HCT116 (cell line): ENCODE data around the gene ANKRD29. TPM values are rescaled to one million over a fixed set of nuclear protein-coding genes. Genes with fewer than 3 reads are reported as not detected.

Experiments used
- ATAC-seq: fragments of 200-7000 bp; cut with Tn5 transposase; 2 replicates; pipeline ENCODE4 v1.9.1; 2020; ENCODE audit warnings: mild to moderate bottlenecking, moderate library complexity
- BruUV-seq: library from RNA; stranded (reverse); fragments of 400-500 nt; replicated peaks from 2 replicates; lab custom pipeline; 2021; lab: Mats Ljungman, UMichigan
- CTCF ChIA-PET: fragments of 300-600 bp; sonication (Branson Sonifier 250); formaldehyde crosslinking; loops from one replicate; lab custom pipeline; 2021; ENCODE audit warnings: antibody characterized with exemption; lab: Charles Lee
- POLR2A ChIA-PET: fragments of 300-600, 350-600 bp; sonication (Branson Sonifier 250); formaldehyde crosslinking; loops from one replicate; lab custom pipeline; 2021; ENCODE audit warnings: antibody characterized with exemption; lab: Charles Lee
- RAD21 ChIA-PET, 2 experiments: fragments of 300-600 bp; sonication (Branson Sonifier 250); formaldehyde crosslinking; loops; one replicate each; lab custom pipeline; 2023; ENCODE audit warnings: low total read pairs in 2 of 2; ENCODE audit not compliant: uncharacterized antibody in 2 of 2, unreplicated experiment in 2 of 2, low non-redundant PET in 1 of 2; lab: Charles Lee
- DNase-seq: peaks from one replicate; pipeline ENCODE4 v3.0.0-alpha.2; 2010; ENCODE audit warnings: low read depth, low spot score
- H2AFZ ChIP-seq: fragments of 200-600 bp; shearing (Covaris generic), sonication (generic); 2 replicates; pipeline ENCODE4 v1.6.1; 2017; ENCODE audit warnings: low read depth, mixed run types, mixed read lengths, antibody characterized with exemption, low read length; ENCODE audit not compliant: poor library complexity, severe bottlenecking
- H3K27ac ChIP-seq: 2 replicates; pipeline ENCODE4 v1.5.1; 2012; ENCODE audit warnings: low read depth, low read length
- H3K27me3 ChIP-seq: fragments of 200-600 bp; sonication (generic); 2 replicates; pipeline ENCODE4 v1.6.1; 2016; ENCODE audit warnings: mixed run types, low read length, mixed read lengths; ENCODE audit not compliant: insufficient read depth
- H3K36me3 ChIP-seq, 2 experiments: fragments of 200-500 bp in 1 of 2; fragments of 200-600 bp in 1 of 2; sonication (Bioruptor generic) in 1 of 2; sonication (generic) in 1 of 2; 2 replicates each; pipeline versions ENCODE4 v1.5.1 to v1.6.1; 2014 to 2016; ENCODE audit warnings: low read length in 2 of 2, inconsistent platforms in 1 of 2, mixed read lengths in 1 of 2, mixed run types in 1 of 2; ENCODE audit not compliant: insufficient read depth in 2 of 2, control insufficient read depth in 1 of 2
- H3K4me1 ChIP-seq, 2 experiments: fragments of 200-600 bp in 1 of 2; sonication (generic) in 1 of 2; 2 replicates each; pipeline versions ENCODE4 v1.5.1 to v1.6.1; 2012 to 2017; ENCODE audit warnings: low read length in 2 of 2, inconsistent platforms in 1 of 2, mild to moderate bottlenecking in 1 of 2, mixed read lengths in 1 of 2, mixed run types in 1 of 2, moderate library complexity in 1 of 2; ENCODE audit not compliant: insufficient read depth in 2 of 2, control insufficient read depth in 1 of 2
- H3K4me2 ChIP-seq: fragments of 200-600 bp; sonication (generic); 2 replicates; pipeline ENCODE4 v1.6.1; 2017; ENCODE audit warnings: mixed run types, low read length, mixed read lengths
- H3K4me3 ChIP-seq, 2 experiments: fragments of 200-600 bp in 1 of 2; sonication (generic) in 1 of 2; replicated peaks in 1 of 2; 2 replicates each; pipeline ENCODE4 v1.5.1; 2011 to 2016; ENCODE audit warnings: low read length in 2 of 2, control low read depth in 1 of 2, low read depth in 1 of 2, mild to moderate bottlenecking in 1 of 2, mixed read lengths in 1 of 2, mixed run types in 1 of 2
- H3K79me2 ChIP-seq: fragments of 200-600 bp; sonication (generic); 2 replicates; pipeline ENCODE4 v1.6.1; 2017; ENCODE audit warnings: mild to moderate bottlenecking, mixed run types, low read length, moderate library complexity, mixed read lengths; ENCODE audit not compliant: insufficient read depth
- H3K9ac ChIP-seq: fragments of 200-600 bp; sonication (generic); 2 replicates; pipeline ENCODE4 v1.6.1; 2016; ENCODE audit warnings: low read length, mixed read lengths
- H3K9me2 ChIP-seq: fragments of 200-600 bp; sonication (generic), shearing (Covaris generic); 2 replicates; pipeline ENCODE4 v1.6.1; 2017; ENCODE audit warnings: mixed run types, mild to moderate bottlenecking, moderate library complexity; ENCODE audit not compliant: insufficient read depth
- H3K9me3 ChIP-seq, 2 experiments: fragments of 200-500 bp in 1 of 2; fragments of 200-600 bp in 1 of 2; sonication (Bioruptor generic) in 1 of 2; sonication (generic) in 1 of 2; 2 replicates each; pipeline ENCODE4 v1.6.1; 2014 to 2017; ENCODE audit warnings: low read length in 2 of 2, mixed read lengths in 2 of 2, inconsistent platforms in 1 of 2, low read depth in 1 of 2, mild to moderate bottlenecking in 1 of 2, mixed run types in 1 of 2, moderate library complexity in 1 of 2; ENCODE audit not compliant: control insufficient read depth in 1 of 2, insufficient read depth in 1 of 2
- H4K20me1 ChIP-seq: fragments of 200-600 bp; sonication (generic), shearing (Covaris generic); 2 replicates; pipeline ENCODE4 v1.6.1; 2017; ENCODE audit warnings: mixed run types, mild to moderate bottlenecking, moderate library complexity; ENCODE audit not compliant: insufficient read depth
- ATF3 ChIP-seq: IDR thresholded peaks from 2 replicates; pipeline ENCODE4 v1.6.1; 2012
- CTCF ChIP-seq, 3 experiments: fragments of 200-600 bp in 1 of 3; sonication (generic) in 1 of 3; IDR thresholded peaks in 2 of 3; conservative IDR thresholded peaks in 1 of 3; 2 replicates each; pipeline ENCODE4 v1.5.1; 2012 to 2017; ENCODE audit warnings: low read depth in 2 of 3, low read length in 2 of 3, antibody characterized with exemption in 1 of 3, borderline replicate concordance in 1 of 3, control low read depth in 1 of 3, mild to moderate bottlenecking in 1 of 3, mixed read lengths in 1 of 3, mixed run types in 1 of 3, moderate library complexity in 1 of 3; ENCODE audit not compliant: insufficient read depth in 1 of 3
- EGR1 ChIP-seq: IDR thresholded peaks from 2 replicates; pipeline ENCODE4 v1.6.1; 2012; ENCODE audit warnings: low read depth
- EZH2 ChIP-seq: fragments of 200-600 bp; sonication (generic); IDR thresholded peaks from 2 replicates; pipeline ENCODE4 v1.6.1; 2017; ENCODE audit warnings: antibody characterized with exemption, mixed run types
- EZH2phosphoT487 ChIP-seq: fragments of 200-600 bp; IDR thresholded peaks from 2 replicates; pipeline ENCODE4 v1.6.1; 2018; ENCODE audit warnings: antibody characterized with exemption, borderline replicate concordance
- JUND ChIP-seq: IDR thresholded peaks from 2 replicates; pipeline ENCODE4 v1.6.1; 2012
- REST ChIP-seq: IDR thresholded peaks from 2 replicates; pipeline ENCODE4 v1.6.1; 2012; ENCODE audit warnings: low read depth
- TCF7L2 ChIP-seq: IDR thresholded peaks from 2 replicates; pipeline ENCODE4 v1.7.0; 2011; ENCODE audit warnings: borderline replicate concordance, inconsistent platforms; ENCODE audit not compliant: insufficient read depth, insufficient read length; ENCODE audit errors: extremely low read depth
- YY1 ChIP-seq: IDR thresholded peaks from 2 replicates; pipeline ENCODE4 v1.6.1; 2011; ENCODE audit warnings: low read length, low read depth, moderate library complexity, mild to moderate bottlenecking; ENCODE audit not compliant: insufficient replicate concordance; ENCODE audit errors: extremely low read depth
- ZBTB33 ChIP-seq: IDR thresholded peaks from 2 replicates; pipeline ENCODE4 v1.6.1; 2011; ENCODE audit warnings: mild to moderate bottlenecking, low read length, moderate library complexity; ENCODE audit not compliant: insufficient replicate concordance; ENCODE audit errors: extremely low read depth
- intact Hi-C: fragments of 100-400 bp; cut with micrococcal nuclease; formaldehyde crosslinking; loops from 2 replicates; pipeline ENCODE4 v1.10.0; 2022
- total RNA-seq: library from RNA; stranded (reverse); gene quantifications from one replicate; pipeline ENCODE4 v1.2.1, GENCODE V29; 2021; ENCODE audit not compliant: unreplicated experiment

The ANKRD29 gene
- total RNA-seq, 1 experiment from 2014 or later, result 8.8 TPM

- ATAC-seq, result no peak
- Histone ChIP-seq H3K4me3 (no peak overlapping the region), H3K9me2 (no peaks in the 10 kb centered on the region), H3K79me2 (peaks cover 27% of the 10 kb centered on the region), H3K9ac (no peak overlapping the region), H2AFZ (no peak overlapping the region), H3K36me3 (peaks cover 4 to 14% of the 10 kb centered on the region in 2 experiments; a peak in 3 of 4 replicates), H3K27me3 (no peaks in the 10 kb centered on the region), H4K20me1 (no peaks in the 10 kb centered on the region), H3K4me1 (peaks cover 0 to 7% of the 10 kb centered on the region in 2 experiments; a peak in 2 of 4 replicates), H3K27ac (no peak overlapping the region), H3K9me3 (no peaks in the 10 kb centered on the region), H3K4me2 (no peak overlapping the region)
- intact Hi-C loops, result no loop called here
- ChIA-PET RAD21 (no interaction called here), POLR2A (no interaction called here), CTCF (no interaction called here)
- TF ChIP-seq EZH2, result no peak
- TF ChIP-seq JUND, result no peak
- TF ChIP-seq EGR1, result no peak
- TF ChIP-seq CTCF (IDR thresholded peaks at IDR 0.05 in 2 of 3, conservative IDR thresholded peaks at IDR 0.05 in 1 of 3; ENCODE audit: borderline replicate concordance in 1 of 3, insufficient read depth in 1 of 3, low read depth in 2 of 3, low read length in 2 of 3), result no peak
- DNase-seq, result no peak
- BruUV-seq, result no TSS peak
These were observed 87.4 kb downstream of the ANKRD29 start for GRCh38 chr18:23575309-23575651.

- Histone ChIP-seq H3K79me2 (peaks cover 22% of the 10 kb centered on the region), H3K4me2 (no peak overlapping the region; the same call in 1 of the 2 replicates), H2AFZ (no peak overlapping the region), H3K4me1 (peaks cover 0 to 7% of the 10 kb centered on the region in 2 experiments; a peak in 2 of 4 replicates), H3K36me3 (peaks cover 7 to 19% of the 10 kb centered on the region in 2 experiments; a peak in 3 of 4 replicates), H3K9ac (no peak overlapping the region), H3K27me3 (no peaks in the 10 kb centered on the region), H4K20me1 (no peaks in the 10 kb centered on the region), H3K9me3 (no peaks in the 10 kb centered on the region), H3K9me2 (no peaks in the 10 kb centered on the region), H3K4me3 (no peak overlapping the region), H3K27ac (no peak overlapping the region)
- ATAC-seq (no peak), DNase-seq (no peak)
- intact Hi-C loops, result no loop called here
- ChIA-PET POLR2A (no interaction called here), RAD21 (no interaction called here), CTCF (no interaction called here)
- no TSS peak for BruUV-seq
- TF ChIP-seq YY1 (no peak), ZBTB33 (no peak), ATF3 (no peak), REST (no peak), EZH2phosphoT487 (no peak), TCF7L2 (no peak)
These were observed 88.0 kb downstream of the ANKRD29 start for GRCh38 chr18:23574611-23575308.
